ENCODE measurements around the gene MAOB.

The MAOB gene

GRCh38 chrX:43861750-43862149 is 20.5 kb downstream of the MAOB start:
- no peak for DNase-seq (ENCODE audit: low read depth in 2 of 2, low spot score in 1 of 2)

DNA sequence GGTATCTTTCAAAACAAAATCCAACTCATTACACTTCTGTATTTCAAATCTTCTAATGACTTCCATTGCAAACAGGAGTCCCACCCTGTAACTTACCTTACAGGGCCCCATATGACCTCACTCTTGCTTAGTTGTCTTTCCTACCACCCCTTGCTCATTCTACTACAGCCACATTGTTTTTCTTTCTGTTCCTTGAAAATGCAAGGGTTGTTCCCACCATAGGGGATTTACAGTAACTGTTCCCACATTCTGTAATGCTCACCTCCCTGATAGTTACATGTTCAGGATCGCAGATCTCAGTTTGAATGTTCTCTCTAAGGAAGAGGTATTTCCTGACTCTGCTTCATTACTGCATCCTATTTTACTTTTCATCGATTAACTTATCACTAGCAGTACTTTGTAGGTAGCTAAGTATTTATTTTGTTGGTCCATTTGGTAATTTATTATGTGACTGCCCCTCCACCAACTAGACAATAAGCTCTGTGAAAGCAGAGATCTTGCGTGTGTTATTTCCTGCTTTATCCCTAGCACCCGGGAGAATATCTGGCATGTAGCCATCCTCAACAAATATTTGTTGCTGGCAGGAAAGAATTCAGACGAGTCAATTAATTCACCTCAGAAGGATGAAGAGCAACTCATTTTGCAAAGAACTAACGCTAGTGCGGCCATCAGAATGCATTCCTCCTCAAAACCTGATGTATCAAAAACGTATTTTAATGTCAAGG is 21.4 kb downstream of the MAOB start:
- DNase-seq (ENCODE audit: low read depth in 2 of 2, low spot score in 1 of 2): no peak

GRCh38 chrX:43853225-43853828 is 28.9 kb downstream of the MAOB start:
- DNase-seq (ENCODE audit: low read depth in 2 of 2, low spot score in 1 of 2): no peak

GRCh38 chrX:43850629-43851028 is 31.6 kb downstream of the MAOB start:
- no peak for DNase-seq (ENCODE audit: low read depth in 2 of 2, low spot score in 1 of 2)

DNA sequence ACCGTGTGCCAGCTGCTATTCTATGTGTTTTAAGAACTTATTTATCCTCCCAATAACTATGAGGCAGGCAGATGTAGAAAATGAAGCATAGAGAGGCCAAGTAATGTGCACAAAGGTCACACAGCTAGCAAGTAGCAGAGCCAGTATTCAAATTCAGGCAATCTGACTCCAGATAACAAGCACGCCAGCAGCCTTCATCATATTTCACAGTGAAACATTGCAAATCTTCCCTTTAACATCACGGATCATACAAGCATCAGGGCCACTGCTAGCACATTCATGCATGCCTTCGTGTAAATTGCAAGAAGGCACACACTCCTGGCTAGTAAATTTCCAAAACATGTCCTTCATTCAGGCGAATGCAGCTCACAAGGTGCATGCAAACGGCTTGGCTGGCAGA is 33.1 kb downstream of the MAOB start:
- DNase-seq (ENCODE audit: low read depth in 2 of 2, low spot score in 1 of 2): no peak

DNA sequence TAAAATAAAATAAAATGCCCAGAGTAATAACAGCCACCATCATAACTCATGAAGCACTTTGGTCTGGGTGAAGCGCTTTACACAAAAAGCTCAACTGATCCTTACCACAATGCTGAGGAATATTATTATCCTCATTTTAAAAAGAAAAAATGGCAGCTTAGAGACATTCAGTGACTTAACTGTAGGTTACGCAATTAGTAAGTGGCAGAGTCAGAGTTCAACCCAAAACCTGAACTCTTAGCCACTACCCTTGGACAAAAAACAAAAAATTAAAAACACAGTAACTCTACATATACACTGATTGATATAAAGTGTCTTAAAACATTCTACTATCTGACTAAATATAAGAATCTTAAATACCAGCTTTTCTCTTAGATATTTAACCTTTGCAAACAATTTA is 34.9 kb downstream of the MAOB start:
- DNase-seq (ENCODE audit: low read depth in 2 of 2, low spot score in 1 of 2): no peak

DNA sequence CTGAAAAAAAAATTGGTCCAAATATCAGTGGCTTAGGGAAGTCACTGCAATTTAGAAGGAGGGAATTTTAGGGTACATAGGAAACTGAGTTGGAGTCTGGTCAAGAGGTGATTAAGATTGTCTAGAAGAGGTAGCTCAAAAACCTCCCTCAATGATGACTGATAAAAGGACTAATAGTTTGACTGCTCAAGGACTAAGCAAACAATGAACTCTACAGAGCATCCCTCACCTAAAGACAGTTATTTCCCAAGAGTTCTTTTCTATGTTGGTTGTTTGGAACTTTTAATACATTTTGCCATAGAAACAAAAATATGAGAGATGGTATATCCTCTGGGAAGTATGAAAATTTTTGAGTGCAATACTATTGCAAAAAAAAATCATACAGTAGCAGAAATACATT is 35.7 kb downstream of the MAOB start:
- no peak for DNase-seq (ENCODE audit: low read depth in 2 of 2, low spot score in 1 of 2)

- DNase-seq (ENCODE audit: low read depth in 2 of 2, low spot score in 1 of 2): no peak
Observed at GRCh38 chrX:43845776-43846175, 36.5 kb downstream of the MAOB start.

DNA sequence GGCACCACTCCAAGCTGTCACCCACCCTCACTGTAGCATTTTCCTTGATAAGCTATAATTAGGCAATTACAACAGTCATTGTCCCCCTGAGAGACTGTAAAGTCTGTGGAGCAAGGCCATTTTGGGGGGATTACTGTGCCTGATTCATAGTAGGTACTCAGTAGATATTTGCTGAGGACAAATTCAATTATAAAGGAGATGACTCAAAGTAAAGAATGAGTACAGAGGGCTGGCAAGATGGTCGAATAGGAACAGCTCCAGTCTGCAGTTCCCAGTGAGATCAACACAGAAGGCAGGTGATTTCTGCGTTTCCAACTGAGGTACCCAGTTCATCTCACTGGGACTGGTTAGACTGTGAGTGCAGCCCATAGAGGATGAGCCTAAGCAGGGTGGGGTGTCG is 42.0 kb downstream of the MAOB start:
- no peak for DNase-seq (ENCODE audit: low read depth in 2 of 2, low spot score in 1 of 2)

DNA sequence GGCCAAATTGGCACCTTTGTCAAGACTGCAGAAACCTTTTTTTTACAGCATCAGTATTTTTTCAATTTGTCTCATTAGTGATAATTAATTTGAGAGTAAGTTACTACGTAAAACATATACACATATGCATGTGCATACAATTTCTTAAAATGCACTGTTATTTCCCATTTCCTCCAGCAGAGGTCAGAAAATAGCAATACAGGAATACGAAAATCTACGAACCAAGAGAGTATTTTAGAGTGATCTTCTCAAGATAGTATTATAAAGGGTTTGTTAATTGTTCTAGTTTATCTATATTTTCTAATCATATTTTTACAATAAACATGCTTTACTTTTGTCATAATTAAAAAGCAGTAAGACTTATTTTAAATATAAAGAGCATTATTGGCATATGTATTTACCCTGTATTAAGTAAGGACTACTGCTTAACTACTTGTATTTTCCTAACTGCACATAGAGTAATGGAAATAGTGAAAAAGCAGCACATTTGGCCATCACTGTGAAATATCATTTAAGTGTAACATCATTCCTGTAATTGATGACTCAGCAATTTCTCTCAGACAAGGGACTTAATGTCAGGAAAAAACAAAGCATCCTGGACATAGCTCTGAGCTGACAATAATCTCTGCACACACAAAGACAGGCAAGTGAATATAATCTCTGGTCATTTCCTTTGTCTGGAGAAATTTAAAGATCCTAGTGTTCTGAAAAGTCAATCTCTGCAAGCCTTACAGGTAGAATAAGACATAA is 45.6 kb downstream of the MAOB start:
- DNase-seq (ENCODE audit: low read depth in 2 of 2, low spot score in 1 of 2): no peak

DNA sequence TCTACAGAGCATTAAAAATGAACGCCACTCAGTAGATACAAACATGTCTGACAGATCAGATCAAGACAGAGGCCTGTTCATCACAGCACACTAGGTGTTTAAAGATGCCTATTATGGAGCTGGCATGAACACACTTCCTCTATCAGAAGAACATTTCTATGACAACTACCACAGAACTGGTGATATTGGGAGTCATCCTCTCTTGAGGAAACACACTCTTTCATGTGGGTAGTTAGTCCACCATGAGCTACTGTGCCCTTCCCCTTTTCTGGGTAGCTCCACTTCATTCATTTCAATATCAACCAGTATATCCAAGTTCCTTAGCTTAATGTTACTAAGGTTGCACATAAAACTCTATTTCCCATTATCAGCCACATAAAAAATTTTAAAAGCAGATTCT is 46.7 kb downstream of the MAOB start:
- no peak for DNase-seq (ENCODE audit: low read depth in 2 of 2, low spot score in 1 of 2)

GRCh38 chrX:43827791-43828190 is 54.5 kb downstream of the MAOB start:
- no peak for DNase-seq (ENCODE audit: low read depth in 2 of 2, low spot score in 1 of 2)

GRCh38 chrX:43822014-43822413 is 60.2 kb downstream of the MAOB start:
- no peak for DNase-seq (ENCODE audit: low read depth in 2 of 2, low spot score in 1 of 2)

- DNase-seq (ENCODE audit: low read depth in 2 of 2, low spot score in 1 of 2): no peak
Observed at GRCh38 chrX:43817444-43817843, 64.8 kb downstream of the MAOB start.

DNA sequence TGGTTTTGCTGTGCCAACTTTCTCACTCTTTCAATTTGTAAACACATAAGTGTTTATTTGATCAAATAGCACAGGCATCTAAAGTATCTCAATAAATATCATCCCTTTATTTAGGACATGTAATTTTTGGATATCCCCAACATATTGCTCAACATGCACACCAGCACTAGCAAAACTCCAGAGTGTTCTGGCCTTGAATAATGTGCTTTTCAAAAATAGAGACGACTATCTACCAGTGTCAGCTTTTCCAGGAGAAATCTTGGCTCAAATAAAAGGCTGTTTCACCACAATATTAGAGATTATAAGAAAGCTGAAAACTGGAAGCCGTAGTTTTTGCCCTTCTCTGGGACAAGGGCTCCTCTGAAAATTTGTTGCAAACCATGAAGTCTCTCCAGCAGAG is 67.0 kb downstream of the MAOB start:
- DNase-seq (ENCODE audit: low read depth in 2 of 2, low spot score in 1 of 2): no peak

DNA sequence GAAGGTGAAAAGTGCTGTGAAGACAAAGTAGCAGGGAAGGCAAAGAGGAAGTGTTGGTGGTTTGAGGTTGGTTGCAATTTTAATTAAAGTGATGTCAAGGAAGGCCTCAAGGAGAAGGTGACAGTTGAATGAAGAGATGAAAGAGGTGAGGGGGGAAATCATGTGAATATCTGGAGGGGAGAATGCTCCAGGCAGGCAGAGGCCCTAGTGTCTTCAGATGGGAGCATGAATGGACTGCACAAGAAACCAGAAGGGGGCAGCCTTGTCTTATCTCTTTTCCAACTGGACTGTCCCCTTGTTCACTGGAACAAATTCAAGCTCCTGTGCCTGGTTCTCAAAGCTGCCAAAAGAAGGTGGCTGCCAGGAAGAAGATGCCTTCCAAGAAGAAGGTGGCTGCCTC is 68.4 kb downstream of the MAOB start:
- DNase-seq (ENCODE audit: low read depth in 2 of 2, low spot score in 1 of 2): no peak

DNA sequence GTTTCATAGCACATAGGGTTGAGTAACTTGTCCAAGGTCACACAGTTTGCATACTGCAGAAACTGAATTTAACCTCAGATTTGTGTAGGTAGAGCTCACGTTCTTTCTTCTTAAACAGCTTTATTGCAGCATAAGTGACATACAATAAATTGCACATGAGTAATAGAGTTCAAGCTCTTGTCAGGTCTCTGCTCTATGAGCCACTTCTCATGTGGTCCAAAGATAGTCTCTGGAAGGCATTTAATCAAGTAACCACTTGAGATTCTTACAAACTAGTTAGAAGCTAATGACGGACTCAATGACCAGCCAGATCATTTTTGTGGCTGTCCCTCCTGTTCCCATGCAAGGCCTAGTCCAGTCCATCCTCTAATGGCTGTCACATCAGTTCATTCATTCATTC is 68.9 kb downstream of the MAOB start:
- no peak for DNase-seq (ENCODE audit: low read depth in 2 of 2, low spot score in 1 of 2)

- DNase-seq (ENCODE audit: low read depth in 2 of 2, low spot score in 1 of 2): no peak
Observed at GRCh38 chrX:43809463-43809862, 72.8 kb downstream of the MAOB start.

DNA sequence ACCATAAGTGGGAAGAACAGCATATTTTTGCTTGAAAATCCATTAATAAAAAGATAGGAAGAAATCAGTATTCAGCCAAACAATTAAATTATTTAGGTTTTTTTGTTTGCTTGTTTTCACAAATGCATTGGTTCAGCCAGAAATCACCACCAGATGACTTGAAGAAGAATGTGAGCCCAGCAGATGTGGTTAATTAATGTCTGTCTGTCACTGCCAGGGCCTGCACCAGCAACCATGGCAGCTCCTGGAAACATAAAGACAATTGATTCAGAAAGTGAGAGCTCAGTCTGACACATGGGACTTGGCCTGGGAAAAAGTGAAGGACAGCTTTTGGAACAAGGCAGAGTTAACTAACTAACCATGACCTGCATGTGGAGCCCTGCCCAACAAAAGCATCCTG is 74.0 kb downstream of the MAOB start:
- no peak for DNase-seq (ENCODE audit: low read depth in 2 of 2, low spot score in 1 of 2)

DNA sequence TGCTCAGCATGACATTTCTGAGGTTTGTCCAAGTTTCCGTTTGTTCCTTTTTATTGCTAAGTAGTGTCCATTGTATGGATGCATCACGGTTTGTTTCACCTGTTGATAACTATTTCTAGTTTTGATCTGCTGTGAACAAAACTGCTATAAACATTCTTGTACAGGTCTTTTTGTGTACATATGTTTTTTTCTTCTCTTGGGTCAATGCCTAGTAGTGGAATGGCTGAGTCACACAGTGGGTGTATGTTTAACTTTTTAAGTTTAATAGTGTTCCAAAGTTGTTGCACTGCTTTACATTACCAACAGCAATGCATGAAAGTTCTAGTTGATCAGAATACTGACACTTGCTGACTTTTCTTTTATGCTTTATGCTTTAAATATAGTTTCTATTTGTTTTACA is 76.7 kb downstream of the MAOB start:
- DNase-seq (ENCODE audit: low read depth in 2 of 2, low spot score in 1 of 2): no peak

GRCh38 chrX:43804021-43804420 is 78.2 kb downstream of the MAOB start:
- no peak for DNase-seq (ENCODE audit: low read depth in 2 of 2, low spot score in 1 of 2)

- no peak for DNase-seq (ENCODE audit: low read depth in 2 of 2, low spot score in 1 of 2)
Observed at GRCh38 chrX:43785930-43786591, 96.2 kb downstream of the MAOB start.
